GM23338 (cell line): ENCODE results near the gene SLC9A2. TPM values are rescaled to one million over a fixed set of nuclear protein-coding genes. Genes with fewer than 3 reads are reported as not detected.

Source experiments
- ATAC-seq: fragments of 200-7000 bp; cut with Tn5 transposase; 3 replicates; pipeline ENCODE4 v1.9.1; 2020
- DNase-seq: peaks from one replicate; pipeline ENCODE4 v3.0.0-alpha.2; 2015; ENCODE audit warnings: low spot score
- H2AFZ ChIP-seq: fragments of 200-600 bp; sonication (generic); 2 replicates; pipeline ENCODE4 v1.8.0; 2016; ENCODE audit warnings: antibody characterized with exemption, mild to moderate bottlenecking, moderate library complexity
- H3F3A ChIP-seq: fragments of 200-600 bp; sonication (generic); replicated peaks from 2 replicates; pipeline ENCODE4 v1.8.0; 2017; ENCODE audit warnings: antibody characterized with exemption, mixed run types, low read depth
- H3K27ac ChIP-seq: fragments of 200-600 bp; sonication (generic); 2 replicates; pipeline ENCODE4 v1.6.1; 2016; ENCODE audit warnings: low read depth
- H3K27me3 ChIP-seq: fragments of 200-600 bp; sonication (generic); 2 replicates; pipeline ENCODE4 v1.8.0; 2016; ENCODE audit warnings: mild to moderate bottlenecking, mixed run types, moderate library complexity; ENCODE audit not compliant: insufficient read depth
- H3K36me3 ChIP-seq: fragments of 200-600 bp; sonication (generic); 2 replicates; pipeline ENCODE4 v1.8.0; 2016; ENCODE audit warnings: mild to moderate bottlenecking; ENCODE audit not compliant: insufficient read depth
- H3K4me1 ChIP-seq: fragments of 200-600 bp; sonication (generic); 2 replicates; pipeline ENCODE4 v1.8.0; 2016; ENCODE audit warnings: mild to moderate bottlenecking, moderate library complexity; ENCODE audit not compliant: insufficient read depth
- H3K4me2 ChIP-seq: fragments of 200-600 bp; sonication (generic); 2 replicates; pipeline ENCODE4 v1.7.1; 2017; ENCODE audit warnings: mixed run types
- H3K4me3 ChIP-seq: fragments of 200-600 bp; sonication (generic); 2 replicates; pipeline ENCODE4 v1.6.1; 2016; ENCODE audit warnings: mixed run types
- H3K79me2 ChIP-seq: fragments of 200-600 bp; sonication (generic); replicated peaks from 2 replicates; pipeline ENCODE4 v1.8.0; 2017; ENCODE audit warnings: mild to moderate bottlenecking; ENCODE audit not compliant: insufficient read depth
- H3K9me2 ChIP-seq: fragments of 200-600 bp; sonication (generic); 2 replicates; pipeline ENCODE4 v1.8.0; 2017; ENCODE audit not compliant: insufficient read depth
- H4K20me1 ChIP-seq: fragments of 200-600 bp; sonication (generic); replicated peaks from 2 replicates; pipeline ENCODE4 v1.8.0; 2017; ENCODE audit warnings: mild to moderate bottlenecking; ENCODE audit not compliant: insufficient read depth
- H3K27ac Mint-ChIP-seq: 2 replicates; pipeline ENCODE4 v1.8.0; 2020; ENCODE audit warnings: inconsistent platforms, mild to moderate bottlenecking, moderate library complexity, mixed read lengths
- H3K27me3 Mint-ChIP-seq: 3 replicates; pipeline ENCODE4 v1.8.0; 2022; ENCODE audit warnings: low read depth, mild to moderate bottlenecking, moderate library complexity, mixed read lengths, inconsistent platforms; ENCODE audit not compliant: insufficient read depth, poor library complexity
- H3K36me3 Mint-ChIP-seq: 3 replicates; pipeline ENCODE4 v1.8.0; 2021; ENCODE audit warnings: low read depth, mild to moderate bottlenecking, inconsistent platforms, moderate library complexity, mixed read lengths
- H3K4me1 Mint-ChIP-seq: 3 replicates; pipeline ENCODE4 v1.8.0; 2020; ENCODE audit warnings: mild to moderate bottlenecking, inconsistent platforms, mixed read lengths
- H3K4me3 Mint-ChIP-seq: 3 replicates; pipeline ENCODE4 v1.8.0; 2021; ENCODE audit warnings: moderate library complexity, mild to moderate bottlenecking, inconsistent platforms, mixed read lengths
- H3K9me3 Mint-ChIP-seq: 3 replicates; pipeline ENCODE4 v1.8.0; 2020; ENCODE audit warnings: moderate library complexity, mild to moderate bottlenecking, inconsistent platforms, mixed read lengths
- CREB1 ChIP-seq: fragments of 250-450 bp; sonication (Bioruptor Pico); IDR thresholded peaks from 2 replicates; pipeline ENCODE4 v1.5.0; 2020; ENCODE audit warnings: low read depth, mild to moderate bottlenecking, moderate library complexity
- CTCF ChIP-seq, 2 experiments: fragments of 200-600 bp in 1 of 2; sonication (generic) in 1 of 2; conservative IDR thresholded peaks; 2 replicates each; pipeline versions ENCODE4 v1.5.1 to v1.6.1; 2016 to 2017; ENCODE audit warnings: antibody characterized with exemption in 2 of 2, low read depth in 2 of 2, mild to moderate bottlenecking in 2 of 2, moderate library complexity in 1 of 2
- ETS1 ChIP-seq: IDR thresholded peaks from 2 replicates; pipeline ENCODE4 v1.6.1; 2016; ENCODE audit warnings: antibody characterized with exemption
- EZH2 ChIP-seq: fragments of 200-600 bp; sonication (generic); IDR thresholded peaks from one replicate; pipeline ENCODE4 v1.8.0; 2017; ENCODE audit warnings: antibody characterized with exemption, mild to moderate bottlenecking, low read depth; ENCODE audit not compliant: unreplicated experiment
- EZH2phosphoT487 ChIP-seq: fragments of 200-600 bp; sonication (generic); IDR thresholded peaks from one replicate; pipeline ENCODE4 v1.8.1; 2018; ENCODE audit warnings: antibody characterized with exemption; ENCODE audit not compliant: unreplicated experiment
- JUNB ChIP-seq: IDR thresholded peaks from one replicate; pipeline ENCODE4 v1.6.1; 2016; ENCODE audit warnings: antibody characterized with exemption; ENCODE audit not compliant: unreplicated experiment
- NANOG ChIP-seq: IDR thresholded peaks from 2 replicates; pipeline ENCODE4 v1.6.1; 2016; ENCODE audit warnings: antibody characterized with exemption, borderline replicate concordance
- POLR2AphosphoS5 ChIP-seq: IDR thresholded peaks from 2 replicates; pipeline ENCODE4 v1.6.1; 2016; ENCODE audit warnings: antibody characterized with exemption, low read depth
- REST ChIP-seq: IDR thresholded peaks from one replicate; pipeline ENCODE4 v1.6.1; 2018; ENCODE audit warnings: antibody characterized with exemption; ENCODE audit not compliant: unreplicated experiment
- STAT1 ChIP-seq: IDR thresholded peaks from one replicate; pipeline ENCODE4 v1.6.1; 2016; ENCODE audit warnings: antibody characterized with exemption; ENCODE audit not compliant: unreplicated experiment
- ZNF114 ChIP-seq: fragments of 250-450 bp; sonication (Bioruptor Pico); IDR thresholded peaks from 2 replicates; pipeline ENCODE4 v1.5.0; 2020; ENCODE audit warnings: mild to moderate bottlenecking, moderate library complexity
- ZNF331 ChIP-seq: fragments of 250-450 bp; sonication (Bioruptor Pico); IDR thresholded peaks from 2 replicates; pipeline ENCODE4 v1.5.0; 2020; ENCODE audit warnings: low read depth, mild to moderate bottlenecking, moderate library complexity
- ZNF462 ChIP-seq: fragments of 250-450 bp; sonication (Bioruptor Pico); IDR thresholded peaks from 2 replicates; pipeline ENCODE4 v1.5.0; 2020; ENCODE audit warnings: mild to moderate bottlenecking, moderate library complexity
- polyA plus RNA-seq: library from polyadenylated mRNA; unstranded; fragments of >200 nt; fragmentation: Nextera tagmentation; extraction: Ambion mirVana; gene quantifications from 2 replicates; pipeline ENCODE4 v1.2.1, GENCODE V29; 2016
- total RNA-seq: library from RNA; depleted of rRNA; stranded (reverse); fragments of >200 nt; shearing (Covaris generic); gene quantifications from 2 replicates; pipeline ENCODE4 v1.2.3, GENCODE V29; 2014

The SLC9A2 gene
- total and polyA plus RNA-seq, 2 experiments from 2014 or later, result 0.03 to 0.24 TPM

- Histone ChIP-seq H3F3A (no peaks in the 10 kb centered on the region), H3K27me3 (no peaks in the 10 kb centered on the region), H2AFZ (no peak overlapping the region), H3K27ac (no peak overlapping the region), H3K9me2 (peaks cover 3% of the 10 kb centered on the region; the same call in 1 of the 2 replicates), H3K4me1 (peaks cover 14% of the 10 kb centered on the region), H3K4me3 (no peak overlapping the region), H3K4me2 (no peak overlapping the region), H3K36me3 (no peaks in the 10 kb centered on the region), H4K20me1 (no peaks in the 10 kb centered on the region), H3K79me2 (no peaks in the 10 kb centered on the region)
- Mint-ChIP-seq H3K27ac (no peak overlapping the region), H3K27me3 (no peaks in the 10 kb centered on the region), H3K36me3 (no peaks in the 10 kb centered on the region), H3K9me3 (no peaks in the 10 kb centered on the region), H3K4me3 (no peak overlapping the region), H3K4me1 (peaks cover 11% of the 10 kb centered on the region)
- ATAC-seq (no peak), DNase-seq (no peak)
- TF ChIP-seq JUNB (no peak), ZNF331 (CRISPR knock-in tag) (no peak), STAT1 (no peak), CREB1 (no peak), ETS1 (no peak), POLR2AphosphoS5 (no peak), NANOG (no peak), REST (no peak), CTCF (conservative IDR thresholded peaks at IDR 0.05; ENCODE audit: low read depth in 2 of 2) (no peak), EZH2 (no peak), EZH2phosphoT487 (no peak), ZNF114 (CRISPR knock-in tag) (no peak), ZNF462 (CRISPR knock-in tag) (no peak)
Measured at GRCh38 chr2:102588213-102588939, 31.0 kb upstream of the SLC9A2 start.
